Posterior cingulate gyrus (tissue), 11 donors: ENCODE data around the gene HTRA3.

Experiments
- DNase-seq, 10 donors: peaks; one replicate each; pipeline versions ENCODE4 v3.0.0 to v3.0.0-alpha.2; 2020 to 2021; ENCODE audit warnings: mixed read lengths in 3 of 10
- intact Hi-C: fragments of 100-400 bp; cut with DNase I; formaldehyde crosslinking; loops from one replicate; pipeline ENCODE4 v1.15.1; 2023

HTRA3 gene

DNA sequence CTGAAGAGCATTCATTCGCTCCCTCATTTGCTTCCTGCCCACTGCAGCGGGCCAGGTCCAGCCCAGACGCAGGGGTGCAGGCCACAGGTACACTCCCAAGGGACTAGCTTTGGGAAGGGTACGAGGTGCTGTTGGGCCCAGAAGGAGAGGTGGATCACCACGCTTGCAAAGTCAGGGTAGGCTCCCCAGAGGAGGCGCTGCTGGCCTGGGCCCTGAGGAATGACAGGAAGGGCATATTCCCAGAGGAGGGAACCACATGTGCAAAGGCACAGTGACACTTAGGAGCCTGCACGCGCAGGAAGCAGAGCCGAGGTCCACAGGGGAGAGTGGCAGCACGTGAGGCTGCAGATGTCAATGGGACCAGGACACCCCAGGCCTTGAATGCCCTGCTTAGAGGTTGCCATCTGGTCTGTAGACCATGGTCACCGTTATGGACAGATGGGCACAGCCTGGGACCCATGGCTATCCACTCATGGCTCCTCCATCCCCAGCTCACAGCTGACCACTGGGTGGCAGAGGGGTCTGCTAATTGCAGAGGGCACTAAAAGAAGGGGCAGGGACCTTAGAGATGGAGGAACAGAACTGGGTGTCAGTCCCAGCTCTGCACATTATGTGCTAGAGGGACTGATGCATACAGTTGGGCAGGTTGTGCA is 7.9 kb downstream of the HTRA3 start:
- intact Hi-C loops = no loop called here
- DNase-seq = peak in 3 of 10 donors; percentile 53 to 75 (median 71)

DNA sequence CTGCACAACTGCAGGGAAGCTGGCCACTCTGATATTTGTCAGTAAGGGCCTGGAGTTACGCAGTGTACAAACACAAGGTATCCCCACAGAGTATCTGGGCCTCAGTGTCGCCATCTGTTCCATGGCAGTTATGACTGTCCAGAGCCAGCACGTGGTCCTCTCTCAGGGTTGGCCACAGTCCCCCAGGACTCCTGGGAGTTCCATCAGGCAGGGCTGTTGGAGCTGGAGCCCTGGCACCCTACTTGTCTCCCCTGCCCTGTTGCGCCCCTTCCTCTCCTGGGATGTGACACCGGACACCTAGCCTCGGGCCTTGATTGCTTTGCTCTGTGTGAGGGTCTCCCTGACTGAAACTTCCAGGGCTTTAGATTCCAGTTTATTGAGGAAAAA is 8.4 kb downstream of the HTRA3 start:
- peak in 3 of 10 donors; percentile 41 to 69 (median 49) for DNase-seq
- intact Hi-C loops = no loop called here

DNA sequence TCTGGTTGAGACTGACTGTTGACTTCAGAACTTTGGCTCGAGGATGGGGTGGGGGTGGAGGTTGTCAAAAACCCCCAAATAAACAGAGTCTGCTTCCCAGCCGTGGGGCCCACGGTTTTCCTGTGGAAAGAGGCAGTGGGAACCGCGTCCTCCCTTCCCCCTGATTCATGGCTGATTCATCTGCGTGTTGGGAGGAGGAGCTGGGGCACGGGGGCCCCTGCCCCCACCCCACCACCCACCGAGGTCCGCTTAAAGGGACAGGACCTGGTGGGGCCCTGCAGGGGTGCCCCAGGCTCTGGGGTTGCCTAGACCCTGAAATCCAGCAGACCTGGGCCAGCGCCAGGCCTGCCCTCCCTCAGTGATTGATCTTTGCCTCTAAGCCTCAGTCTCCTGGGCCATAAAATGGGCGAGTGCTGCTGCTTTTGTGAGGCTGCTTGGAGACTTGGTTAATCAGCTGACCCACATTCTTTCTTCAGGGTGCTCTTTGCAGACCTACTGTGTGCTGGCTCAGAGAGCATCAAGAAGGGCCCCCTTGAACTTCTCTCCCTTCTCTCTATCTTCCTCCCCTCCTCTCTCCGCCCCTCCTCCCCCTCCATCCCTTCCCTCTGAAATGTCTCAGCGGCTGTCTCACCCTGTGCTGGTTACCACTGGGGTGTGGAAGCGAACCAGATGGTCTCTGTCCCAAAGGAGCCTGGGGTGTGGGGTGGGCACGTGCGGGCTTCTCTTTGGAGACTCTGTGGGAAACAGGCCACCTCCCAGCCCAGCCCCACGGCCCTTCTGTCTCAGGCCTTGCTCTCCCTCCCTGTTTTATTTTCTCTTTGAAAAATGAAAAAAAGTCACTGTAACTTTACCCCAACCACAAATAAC is 9.1 kb downstream of the HTRA3 start:
- intact Hi-C loops = no loop called here
- peak in 3 of 10 donors; percentile 59 to 67 (median 63) for DNase-seq

DNA sequence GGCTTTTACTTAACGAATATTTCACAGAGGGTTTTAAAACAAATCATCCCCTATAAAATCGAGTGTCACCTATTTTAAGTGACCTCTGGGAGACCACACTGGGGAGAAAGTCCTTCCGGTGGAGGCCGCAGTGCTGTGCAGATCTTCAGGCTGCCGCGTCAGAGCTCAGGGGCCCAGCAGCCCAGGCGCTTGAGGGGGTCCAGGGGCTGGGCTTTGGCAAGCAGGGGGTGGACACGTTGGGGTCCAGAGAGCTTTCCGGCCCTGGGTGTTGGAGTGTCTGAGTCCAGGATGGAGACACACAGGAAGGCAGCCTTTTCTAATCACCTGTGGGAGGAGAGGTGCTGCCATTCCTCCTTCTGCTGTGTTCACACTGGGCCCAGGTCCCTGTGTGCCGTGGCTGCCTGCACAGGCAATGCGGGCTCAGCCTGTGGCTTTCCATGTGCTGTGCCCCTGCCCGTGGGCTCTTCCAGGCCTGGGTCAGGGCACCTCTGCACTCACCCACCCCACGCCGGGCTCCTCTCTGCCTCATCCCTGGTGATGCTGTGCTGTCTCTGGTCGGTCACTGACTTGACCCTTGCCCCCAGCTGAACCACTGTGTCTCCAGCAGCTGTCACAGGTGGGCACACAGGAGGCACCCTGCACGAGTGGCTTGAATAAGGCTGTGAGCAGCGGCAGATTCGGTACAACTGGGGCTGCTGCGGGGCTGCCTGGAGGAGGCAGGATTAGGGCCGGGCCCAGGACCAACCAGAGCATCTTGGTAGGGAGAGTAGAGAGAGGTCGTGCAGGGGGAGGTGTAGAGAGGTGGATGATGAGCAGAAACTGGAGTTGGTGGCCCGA is 10.0 kb downstream of the HTRA3 start:
- intact Hi-C loops = no loop called here
- DNase-seq = peak in 3 of 10 donors; percentile 59 to 66 (median 64)

DNA sequence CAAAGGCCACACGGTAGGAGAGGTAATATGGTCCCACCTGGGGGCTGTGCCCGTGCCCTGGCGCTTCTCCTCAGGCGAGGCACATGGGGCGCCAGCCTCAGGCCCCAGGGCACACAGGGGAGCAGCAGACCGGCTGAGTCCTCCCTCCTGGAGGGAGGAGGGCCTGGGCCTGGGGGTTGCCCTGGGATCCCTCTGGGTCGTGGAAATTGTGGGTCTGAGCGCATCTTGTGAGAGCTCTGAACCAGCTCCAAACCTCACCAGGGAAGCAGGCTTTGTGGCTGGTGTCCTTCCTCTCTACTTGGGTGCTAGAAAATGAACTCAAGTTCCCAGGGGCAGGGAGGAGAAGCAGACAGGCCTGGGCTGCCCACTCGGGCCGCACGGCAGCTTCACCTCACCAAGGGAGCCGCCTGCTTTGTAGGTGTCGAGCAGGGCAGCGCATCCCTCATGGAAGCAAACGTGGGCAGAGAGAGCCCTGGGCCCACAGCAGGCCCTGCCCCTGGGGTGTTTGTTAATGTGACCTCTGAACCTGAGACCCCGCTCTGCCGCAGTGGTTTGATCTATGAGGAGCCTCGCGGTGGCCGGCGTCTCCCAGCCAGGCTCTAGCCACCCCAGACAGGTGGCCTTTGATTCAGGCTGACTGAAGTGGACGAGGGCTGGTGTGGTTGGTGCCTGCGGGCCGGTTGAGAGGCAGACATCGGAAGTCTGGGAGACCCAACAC is 10.8 kb downstream of the HTRA3 start:
- peak in 3 of 10 donors; percentile 48 to 79 (median 75) for DNase-seq

DNA sequence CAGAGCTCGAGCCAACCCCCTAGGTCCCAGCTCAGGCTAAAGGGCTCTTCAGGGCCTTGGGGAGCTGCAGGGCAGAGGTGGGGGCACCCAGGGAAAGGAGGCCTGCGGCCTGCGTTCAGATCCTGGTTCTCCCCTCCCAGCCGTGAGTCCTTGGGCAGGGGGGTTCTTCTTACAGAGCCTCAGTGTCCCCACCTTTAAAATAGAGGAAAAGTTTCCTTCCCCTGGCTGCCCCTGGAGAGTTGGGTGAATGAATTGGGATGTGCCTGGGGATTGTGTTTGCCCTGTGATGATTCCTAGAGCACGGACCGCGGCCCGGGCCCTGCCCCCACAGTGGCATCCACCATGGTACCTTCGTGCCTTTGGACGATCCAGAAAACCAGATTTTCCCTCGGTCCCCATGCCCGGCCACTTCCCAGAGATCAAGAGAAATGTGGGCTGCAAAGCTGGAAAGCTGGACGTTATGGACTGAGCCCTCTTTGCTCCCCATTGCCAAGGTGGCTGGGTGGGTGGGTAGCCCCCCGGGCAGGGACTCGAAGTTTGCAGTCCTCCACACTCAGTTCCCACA is 11.4 kb downstream of the HTRA3 start:
- DNase-seq = peak in 3 of 10 donors; percentile 46 to 71 (median 56)
- intact Hi-C loops = no loop called here

More for the DNA sequence above, 10.8 kb downstream of the HTRA3 start:
- intact Hi-C loops = no loop called here

DNA sequence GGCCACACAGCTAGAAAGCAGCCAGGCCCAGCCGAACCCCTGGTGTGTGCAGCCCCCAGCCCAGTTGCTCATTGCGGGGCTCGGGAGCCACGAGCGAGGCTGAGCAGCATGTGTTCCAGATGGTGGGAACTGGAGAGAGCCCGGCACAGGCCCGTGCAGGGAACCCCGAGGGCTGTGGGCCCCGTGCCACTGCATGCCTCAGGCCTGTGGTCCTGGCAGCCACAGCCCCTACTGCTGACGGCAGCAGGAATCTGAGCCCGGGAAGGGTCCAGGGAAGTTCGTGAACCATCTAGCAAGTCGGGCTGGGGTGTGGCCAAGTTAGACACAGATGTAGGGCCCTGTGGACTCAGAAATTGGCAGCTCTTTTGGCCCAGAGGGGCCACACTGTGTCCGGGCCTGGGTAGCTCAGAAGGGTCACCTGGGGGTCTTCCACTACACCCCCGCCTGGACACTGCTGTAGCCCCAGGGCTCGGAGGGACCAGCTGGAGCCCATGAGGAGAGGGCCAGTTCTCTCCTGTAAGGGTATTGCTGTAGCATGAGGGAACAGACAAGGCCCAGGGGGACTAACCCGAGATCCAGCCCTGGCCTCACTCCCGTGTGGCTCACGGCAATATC is 12.1 kb downstream of the HTRA3 start:
- intact Hi-C loops = no loop called here
- peak in 4 of 10 donors; percentile 17 to 81 (median 72) for DNase-seq

DNA sequence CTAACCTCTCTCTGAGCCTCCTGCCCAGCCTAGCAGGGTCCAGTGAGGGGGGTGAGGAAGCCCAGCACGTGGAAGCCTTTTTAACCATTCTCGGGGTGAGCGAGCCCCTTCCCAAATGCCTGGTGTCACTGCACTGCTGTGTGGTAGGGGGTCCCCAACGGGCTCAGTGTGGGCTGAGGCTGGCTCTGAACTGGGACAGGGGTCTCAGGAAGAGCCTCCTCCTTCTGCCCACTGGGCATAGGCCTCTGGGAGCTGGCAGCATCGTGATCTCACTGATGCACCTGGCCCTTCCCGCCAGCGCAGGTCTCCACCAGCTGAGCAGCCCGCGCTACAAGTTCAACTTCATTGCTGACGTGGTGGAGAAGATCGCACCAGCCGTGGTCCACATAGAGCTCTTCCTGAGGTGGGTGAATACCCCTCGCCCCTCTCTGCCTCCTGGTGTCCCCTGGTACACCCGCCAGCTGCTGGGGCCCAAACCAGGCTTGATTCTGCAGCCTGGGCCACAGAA is 12.6 kb downstream of the HTRA3 start:
- intact Hi-C loops = no loop called here
- DNase-seq = peak in 4 of 10 donors; percentile 17 to 84 (median 68)

DNA sequence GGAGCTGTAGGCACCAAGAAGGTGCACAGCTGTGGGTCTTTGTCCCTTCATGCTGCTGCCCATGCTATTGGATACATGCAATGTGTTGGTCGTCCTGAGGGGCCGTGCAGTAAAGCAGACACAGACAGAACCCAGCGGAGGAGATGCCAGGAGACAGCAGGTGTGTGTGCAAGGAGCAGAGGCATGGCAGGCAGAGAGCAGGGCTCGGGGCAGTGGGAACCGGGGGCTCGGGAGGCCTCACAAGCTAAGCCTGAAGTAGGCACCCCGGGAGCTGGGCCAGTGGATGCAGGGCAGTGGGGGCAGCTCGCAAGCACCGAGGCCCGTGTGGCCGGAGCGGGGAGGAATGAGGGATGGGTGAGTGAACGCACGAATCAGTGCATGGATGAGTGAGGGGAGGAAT is 13.2 kb downstream of the HTRA3 start:
- intact Hi-C loops = no loop called here
- peak in 4 of 10 donors; percentile 15 to 73 (median 44) for DNase-seq

DNA sequence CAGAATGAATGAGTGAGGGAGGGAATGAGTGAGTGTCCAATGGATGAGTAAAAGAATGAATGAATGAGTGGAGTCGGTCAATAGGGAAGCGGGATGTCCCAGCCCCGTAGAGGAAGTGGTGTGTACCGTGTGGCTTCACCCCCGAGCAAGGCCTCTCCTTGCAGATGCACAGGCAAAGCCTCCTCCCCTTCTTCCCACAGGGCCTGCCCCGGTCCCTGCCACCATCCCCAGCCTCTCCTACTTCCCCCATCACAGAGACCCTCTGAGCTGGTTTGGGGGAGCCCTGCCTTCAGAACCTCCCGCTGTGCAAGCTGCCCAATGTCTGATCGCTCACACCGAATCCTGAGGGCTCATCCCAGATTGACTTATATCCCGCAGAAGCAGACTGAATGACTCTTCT is 13.6 kb downstream of the HTRA3 start:
- intact Hi-C loops = no loop called here
- DNase-seq = peak in 3 of 10 donors; percentile 15 to 63 (median 37)

DNA sequence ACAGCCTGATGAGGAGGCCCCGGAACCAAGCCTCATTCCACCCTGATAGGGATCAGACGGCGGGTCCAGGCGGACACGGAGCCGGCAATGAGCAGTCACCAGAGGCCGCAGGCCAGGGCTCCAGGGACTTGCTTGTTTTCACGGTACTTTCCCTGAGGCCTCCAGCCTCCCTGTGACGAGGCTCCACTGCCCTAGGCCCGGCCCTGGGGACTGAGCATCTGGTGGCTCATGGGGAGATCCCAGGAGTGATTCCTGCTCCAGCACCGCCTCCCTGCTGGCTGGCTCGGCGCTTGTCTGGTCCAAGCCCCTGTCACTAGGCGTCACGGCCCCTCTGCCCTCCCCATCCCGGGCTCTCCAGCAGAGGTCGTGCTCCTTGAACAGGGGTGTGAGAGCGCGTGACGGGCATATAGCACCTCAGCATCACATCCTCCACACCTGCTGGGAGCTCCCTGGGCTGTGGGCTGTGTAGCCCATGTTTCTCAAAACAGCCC is 14.1 kb downstream of the HTRA3 start:
- intact Hi-C loops = no loop called here
- DNase-seq = peak in 4 of 10 donors; percentile 14 to 83 (median 62)

DNA sequence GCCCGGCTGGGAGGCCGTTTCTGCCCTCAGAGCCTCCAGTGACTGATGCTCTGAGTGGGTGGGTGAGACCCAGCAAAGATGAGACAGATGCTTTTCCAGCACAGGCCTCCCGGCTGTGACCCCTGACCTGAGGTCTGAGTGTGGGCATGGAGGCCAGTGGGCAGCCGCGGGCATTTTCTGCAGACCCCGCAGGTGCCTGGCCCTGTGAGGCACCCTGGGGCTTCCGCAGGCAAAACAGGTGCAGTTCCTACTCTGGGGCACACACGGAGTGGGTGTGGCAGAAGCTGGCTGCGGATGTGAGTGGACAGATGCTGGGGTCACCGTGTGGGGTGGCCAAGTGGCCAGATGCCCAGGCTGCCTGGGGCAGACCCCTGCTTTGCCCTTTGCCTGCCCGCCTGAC is 14.8 kb downstream of the HTRA3 start:
- intact Hi-C loops = no loop called here
- peak in 3 of 10 donors; percentile 37 to 75 (median 54) for DNase-seq

DNA sequence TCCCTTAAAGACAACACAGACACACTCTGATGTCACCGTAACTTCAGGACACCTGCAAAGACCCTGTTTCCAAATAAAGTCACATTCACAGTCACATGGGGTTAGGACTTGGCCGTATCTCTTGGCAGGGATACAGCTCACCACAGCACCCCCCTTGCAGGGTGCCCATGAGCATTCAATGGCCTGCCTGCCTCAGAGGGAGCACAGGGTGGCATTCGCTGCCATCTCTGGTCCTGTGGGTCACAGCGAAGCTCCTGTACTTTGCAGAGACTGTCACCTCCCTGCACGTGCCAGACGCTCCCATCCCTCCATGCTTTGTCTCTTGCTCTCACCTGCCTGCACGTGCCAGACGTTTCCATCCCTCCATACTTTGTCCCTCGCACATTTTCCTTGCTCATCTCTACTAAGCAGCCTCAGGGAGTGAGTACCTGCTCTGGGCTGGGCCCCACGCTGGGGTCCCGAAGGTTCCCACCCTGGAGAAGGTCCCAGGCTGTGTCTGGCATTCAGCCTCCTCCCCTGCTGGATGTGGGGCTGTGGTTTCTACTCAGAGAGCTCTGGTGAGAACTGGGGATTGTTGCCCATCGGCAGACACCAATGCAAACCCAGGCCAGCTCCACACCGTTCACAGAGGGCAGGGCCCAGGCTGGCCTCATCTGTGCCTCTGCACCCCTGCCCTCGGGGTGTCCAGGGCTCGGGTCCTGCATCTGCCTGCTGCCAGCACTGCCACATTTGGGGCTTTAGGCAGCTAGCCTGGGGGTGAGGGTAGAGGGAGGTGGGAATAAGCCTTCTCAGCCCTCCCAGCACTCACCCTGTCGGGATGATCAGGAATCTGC is 15.8 kb downstream of the HTRA3 start:
- intact Hi-C loops = no loop called here
- DNase-seq = peak in 3 of 10 donors; percentile 16 to 67 (median 31)

DNA sequence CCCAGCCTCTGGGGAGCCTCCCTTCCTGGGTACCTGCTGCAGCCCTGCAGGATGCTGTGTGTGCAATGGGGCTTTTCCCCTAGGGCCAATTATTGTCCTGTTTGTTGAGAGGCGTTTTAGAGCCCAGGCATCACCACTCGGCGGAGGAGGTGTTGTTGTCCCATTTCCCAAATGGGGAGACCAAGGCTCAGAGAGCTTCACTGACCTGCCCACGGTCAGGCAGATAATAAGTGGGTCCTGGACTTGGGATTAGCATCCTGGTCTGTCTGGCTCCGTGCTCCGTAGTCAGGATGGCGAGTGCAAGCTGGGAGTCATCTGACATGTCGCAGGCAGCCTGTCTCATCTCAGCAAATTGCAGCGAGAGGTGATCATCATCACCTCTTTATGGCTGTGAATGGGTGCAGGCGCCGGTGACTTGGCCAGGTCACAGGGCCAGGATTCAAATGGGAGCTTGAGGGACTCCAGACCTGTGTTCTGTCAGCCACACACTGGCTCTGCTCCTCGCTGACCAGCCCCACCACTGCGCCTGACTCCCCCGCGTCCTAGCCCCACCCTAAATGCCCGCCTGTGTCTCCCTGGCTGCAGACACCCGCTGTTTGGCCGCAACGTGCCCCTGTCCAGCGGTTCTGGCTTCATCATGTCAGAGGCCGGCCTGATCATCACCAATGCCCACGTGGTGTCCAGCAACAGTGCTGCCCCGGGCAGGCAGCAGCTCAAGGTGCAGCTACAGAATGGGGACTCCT is 16.6 kb downstream of the HTRA3 start:
- intact Hi-C loops = no loop called here
- DNase-seq = peak in 4 of 10 donors; percentile 25 to 64 (median 57)

DNA sequence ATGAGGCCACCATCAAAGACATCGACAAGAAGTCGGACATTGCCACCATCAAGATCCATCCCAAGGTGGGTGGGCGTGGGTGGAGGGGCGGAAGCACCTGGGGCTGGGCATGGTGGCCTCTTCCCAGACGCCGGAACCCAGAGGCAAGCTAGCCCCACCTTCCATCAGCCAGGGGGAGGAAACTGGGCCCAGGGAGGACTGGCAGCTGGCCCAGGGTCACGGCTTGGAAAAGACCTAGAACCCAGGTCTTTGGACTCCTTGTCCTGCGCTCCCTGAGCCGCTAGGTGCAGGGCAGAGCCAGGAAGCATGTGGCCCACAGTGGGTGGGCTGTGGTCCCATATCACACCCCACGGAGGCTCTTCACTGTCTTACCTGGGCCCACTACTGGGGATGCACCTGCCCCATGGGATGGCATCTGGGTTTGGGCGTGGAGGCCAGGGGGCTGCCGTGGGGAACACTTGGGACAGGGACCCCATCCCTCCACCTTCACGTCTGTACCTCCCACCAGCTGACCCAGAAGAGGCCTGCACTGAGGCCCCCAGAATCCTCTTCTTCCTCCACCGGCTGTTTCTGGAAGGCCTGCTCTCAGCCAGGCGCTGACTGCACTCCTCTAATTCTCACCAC is 17.3 kb downstream of the HTRA3 start:
- DNase-seq = peak in 4 of 10 donors; percentile 10 to 56 (median 36)
- intact Hi-C loops = no loop called here

DNA sequence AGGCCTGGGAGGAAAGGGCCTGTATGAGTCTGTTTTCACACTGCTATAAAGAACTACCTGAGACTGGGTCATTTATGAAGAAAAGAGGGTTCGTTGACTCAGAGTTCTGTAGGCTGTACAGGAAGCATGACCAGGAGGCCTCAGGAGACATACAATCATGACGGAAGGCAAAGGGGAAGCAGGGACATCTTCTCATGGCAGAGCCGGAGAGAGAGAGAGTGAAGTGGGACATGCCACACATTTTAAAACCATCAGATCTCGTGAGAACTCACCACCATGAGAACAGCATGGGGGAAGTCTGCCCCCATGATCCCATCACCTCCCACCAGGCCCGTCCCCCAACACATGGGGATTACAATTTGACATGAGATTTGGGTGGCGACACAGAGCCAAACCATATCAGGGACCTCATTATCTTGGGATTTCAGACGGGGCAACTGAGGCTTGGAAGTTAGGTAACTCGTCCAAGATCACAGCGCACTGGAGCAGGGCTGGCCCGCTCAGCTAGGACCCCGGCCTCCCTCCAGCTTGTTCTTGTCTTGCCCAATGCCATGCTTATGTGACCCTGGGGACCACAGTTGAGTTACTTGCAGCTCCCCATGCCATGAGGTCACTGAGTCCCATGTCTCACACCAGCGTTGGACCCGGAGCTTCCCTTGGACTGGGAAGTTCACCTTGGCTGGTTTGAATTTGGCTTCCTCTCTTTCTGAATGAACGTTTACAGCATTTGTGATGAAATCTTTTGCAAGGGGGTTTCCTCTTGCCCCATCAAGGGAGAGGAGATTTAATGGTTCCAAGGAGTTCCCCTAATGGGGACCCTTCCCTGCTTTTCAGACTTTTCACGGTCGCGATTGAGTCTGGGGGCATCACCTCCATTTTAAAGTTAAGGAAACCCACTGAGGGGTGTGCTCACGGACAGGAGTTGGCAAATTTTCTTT is 18.1 kb downstream of the HTRA3 start:
- intact Hi-C loops = no loop called here
- DNase-seq = peak in 4 of 10 donors; percentile 16 to 70 (median 46)
